SK-N-SH treated with all-trans-retinoic acid at 6 μM for 48 hours (cell line): Measurements from ENCODE around the gene SHANK3.

Experiments used
- ATAC-seq: fragments of 200-7000 bp; cut with Tn5 transposase; 3 replicates; pipeline ENCODE4 v1.9.1; 2020; ENCODE audit warnings: mild to moderate bottlenecking, moderate library complexity
- ARNTL ChIP-seq: fragments of 450-650 bp; formaldehyde crosslinking; IDR thresholded peaks from 2 replicates; pipeline ENCODE4 v1.5.0; 2020; ENCODE audit warnings: low read depth, mild to moderate bottlenecking, moderate library complexity, borderline replicate concordance
- ISL1 ChIP-seq: fragments of 250-450 bp; sonication (Bioruptor Pico); IDR thresholded peaks from 2 replicates; pipeline ENCODE4 v2.1.2; 2022; ENCODE audit warnings: mild to moderate bottlenecking, moderate library complexity
- OSR1 ChIP-seq: fragments of 250-450 bp; sonication (Bioruptor Pico); IDR thresholded peaks from 2 replicates; pipeline ENCODE4 v1.8.0; 2022; ENCODE audit warnings: moderate library complexity, mild to moderate bottlenecking, inconsistent platforms
- PPARA ChIP-seq: fragments of 250-450 bp; sonication (Bioruptor Pico); IDR thresholded peaks from 2 replicates; pipeline ENCODE4 v1.5.0; 2020; ENCODE audit warnings: mild to moderate bottlenecking, borderline replicate concordance
- RARB ChIP-seq: fragments of 250-450 bp; sonication (Bioruptor Pico); IDR thresholded peaks from 2 replicates; pipeline ENCODE4 v1.8.0; 2021; ENCODE audit warnings: mild to moderate bottlenecking, moderate library complexity
- TCF4 ChIP-seq: fragments of 250-450 bp; sonication (Bioruptor Pico); IDR thresholded peaks from 2 replicates; pipeline ENCODE4 v1.8.0; 2021; ENCODE audit warnings: mild to moderate bottlenecking, moderate library complexity, borderline replicate concordance
- TOX ChIP-seq: fragments of 250-450 bp; sonication (Bioruptor Pico); IDR thresholded peaks from 2 replicates; pipeline ENCODE4 v1.8.0; 2021; ENCODE audit warnings: mild to moderate bottlenecking, moderate library complexity, borderline replicate concordance
- ZFP3 ChIP-seq: fragments of 250-450 bp; sonication (Bioruptor Pico); IDR thresholded peaks from 2 replicates; pipeline ENCODE4 v1.5.0; 2020; ENCODE audit warnings: mild to moderate bottlenecking, moderate library complexity
- ZFP30 ChIP-seq: fragments of 450-650 bp; formaldehyde crosslinking; IDR thresholded peaks from 2 replicates; pipeline ENCODE4 v1.5.0; 2022; ENCODE audit warnings: mild to moderate bottlenecking, moderate library complexity
- ZNF565 ChIP-seq: fragments of 450-650 bp; formaldehyde crosslinking; conservative IDR thresholded peaks from 2 replicates; pipeline ENCODE4 v1.5.0; 2020; ENCODE audit warnings: low read depth, mild to moderate bottlenecking, moderate library complexity
- ZNF70 ChIP-seq: fragments of 450-650 bp; formaldehyde crosslinking; IDR thresholded peaks from 2 replicates; pipeline ENCODE4 v1.5.0; 2020; ENCODE audit warnings: mild to moderate bottlenecking, moderate library complexity
- ZNF8 ChIP-seq: fragments of 450-650 bp; formaldehyde crosslinking; IDR thresholded peaks from 2 replicates; pipeline ENCODE4 v1.5.0; 2020; ENCODE audit warnings: mild to moderate bottlenecking, moderate library complexity
- TF ChIP-seq, protein P1 (sequence below): fragments of 250-450 bp; sonication (Bioruptor Pico); IDR thresholded peaks from 2 replicates; pipeline ENCODE4 v1.5.1; 2020; ENCODE audit warnings: low read depth, mild to moderate bottlenecking, moderate library complexity
- TF ChIP-seq, protein P2 (sequence below): fragments of 250-450 bp; sonication (Bioruptor Pico); IDR thresholded peaks from 2 replicates; pipeline ENCODE4 v1.5.0; 2020; ENCODE audit warnings: mild to moderate bottlenecking, moderate library complexity
- TF ChIP-seq, protein P3 (sequence below): fragments of 250-450 bp; sonication (Bioruptor Pico); IDR thresholded peaks from 2 replicates; pipeline ENCODE4 v1.8.0; 2020; ENCODE audit warnings: mild to moderate bottlenecking, moderate library complexity, borderline replicate concordance
- TF ChIP-seq, protein P4 (sequence below): fragments of 250-450 bp; sonication (Bioruptor Pico); IDR thresholded peaks from 2 replicates; pipeline ENCODE4 v1.8.0; 2021; ENCODE audit warnings: low read depth, mild to moderate bottlenecking, moderate library complexity, borderline replicate concordance
- TF ChIP-seq, protein P5 (sequence below): fragments of 250-450 bp; sonication (Bioruptor Pico); IDR thresholded peaks from 2 replicates; pipeline ENCODE4 v1.5.1; 2021; ENCODE audit warnings: mild to moderate bottlenecking, moderate library complexity

SHANK3 gene

DNA sequence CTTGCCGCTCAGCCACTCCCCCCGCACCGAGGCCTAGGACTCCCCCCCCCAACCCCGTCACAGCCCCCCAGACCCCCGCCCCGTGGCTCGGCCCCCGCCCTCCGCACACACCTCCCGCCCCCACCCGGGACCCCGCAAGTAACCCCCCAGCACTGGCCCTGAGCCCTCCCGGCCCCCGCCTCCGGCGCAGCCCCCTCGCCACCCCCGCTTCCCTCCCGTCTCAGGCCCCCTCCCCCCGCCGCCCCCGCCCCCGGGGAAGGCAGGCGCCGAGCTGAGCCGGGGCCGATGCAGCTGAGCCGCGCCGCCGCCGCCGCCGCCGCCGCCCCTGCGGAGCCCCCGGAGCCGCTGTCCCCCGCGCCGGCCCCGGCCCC is 1.5 kb downstream of the SHANK3 start:
- no peak for ATAC-seq
- TF ChIP-seq ZNF565 (CRISPR knock-in tag) (no peak), TOX (CRISPR knock-in tag) (no peak), ARNTL (no peak), ZNF8 (CRISPR knock-in tag) (no peak), OSR1 (CRISPR knock-in tag) (no peak), ZFP3 (CRISPR knock-in tag) (no peak)
- TF ChIP-seq, protein P1, sequence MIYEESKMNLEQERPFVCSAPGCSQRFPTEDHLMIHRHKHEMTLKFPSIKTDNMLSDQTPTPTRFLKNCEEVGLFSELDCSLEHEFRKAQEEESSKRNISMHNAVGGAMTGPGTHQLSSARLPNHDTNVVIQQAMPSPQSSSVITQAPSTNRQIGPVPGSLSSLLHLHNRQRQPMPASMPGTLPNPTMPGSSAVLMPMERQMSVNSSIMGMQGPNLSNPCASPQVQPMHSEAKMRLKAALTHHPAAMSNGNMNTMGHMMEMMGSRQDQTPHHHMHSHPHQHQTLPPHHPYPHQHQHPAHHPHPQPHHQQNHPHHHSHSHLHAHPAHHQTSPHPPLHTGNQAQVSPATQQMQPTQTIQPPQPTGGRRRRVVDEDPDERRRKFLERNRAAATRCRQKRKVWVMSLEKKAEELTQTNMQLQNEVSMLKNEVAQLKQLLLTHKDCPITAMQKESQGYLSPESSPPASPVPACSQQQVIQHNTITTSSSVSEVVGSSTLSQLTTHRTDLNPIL (CRISPR knock-in tag): no peak

DNA sequence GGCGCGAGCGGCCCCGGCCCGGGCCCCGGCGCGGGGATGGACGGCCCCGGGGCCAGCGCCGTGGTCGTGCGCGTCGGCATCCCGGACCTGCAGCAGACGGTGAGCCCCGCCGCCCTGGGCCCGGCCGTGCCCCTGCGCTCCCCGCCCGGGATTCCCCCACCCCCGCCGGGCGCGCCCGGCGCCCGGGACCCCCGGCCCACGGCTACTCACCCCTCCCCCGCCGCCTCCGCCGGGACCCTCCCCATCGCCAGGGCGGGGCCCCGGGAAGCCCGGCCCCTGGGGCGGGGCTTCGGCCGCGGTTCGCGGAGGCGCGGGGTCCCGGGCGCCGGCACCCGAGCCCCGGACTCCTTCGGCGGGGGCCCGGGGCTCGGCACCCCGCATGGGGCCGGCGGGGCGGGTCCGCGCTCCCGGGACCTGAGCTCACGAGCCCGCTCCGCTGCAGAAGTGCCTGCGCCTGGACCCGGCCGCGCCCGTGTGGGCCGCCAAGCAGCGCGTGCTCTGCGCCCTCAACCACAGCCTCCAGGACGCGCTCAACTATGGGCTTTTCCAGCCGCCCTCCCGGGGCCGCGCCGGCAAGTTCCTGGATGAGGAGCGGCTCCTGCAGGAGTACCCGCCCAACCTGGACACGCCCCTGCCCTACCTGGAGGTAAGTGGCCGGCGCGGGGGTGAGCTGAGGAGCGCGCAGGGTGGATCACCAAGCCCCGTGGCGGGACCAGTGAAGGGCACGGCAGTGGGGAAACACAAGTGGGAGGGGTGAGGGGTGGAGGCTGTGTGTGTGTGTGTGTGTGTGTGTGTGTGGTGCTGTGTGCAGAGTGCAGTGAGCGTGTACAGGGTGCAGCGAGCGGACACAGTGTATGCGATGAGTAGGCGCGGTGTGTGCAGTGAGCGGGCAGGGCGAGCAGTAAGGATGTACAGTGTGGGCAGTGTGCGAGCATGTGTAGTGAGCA is 2.3 kb downstream of the SHANK3 start:
- peak; percentile 59 for ATAC-seq
- TF ChIP-seq ZNF8 (CRISPR knock-in tag): no peak
- TF ChIP-seq, protein P2, sequence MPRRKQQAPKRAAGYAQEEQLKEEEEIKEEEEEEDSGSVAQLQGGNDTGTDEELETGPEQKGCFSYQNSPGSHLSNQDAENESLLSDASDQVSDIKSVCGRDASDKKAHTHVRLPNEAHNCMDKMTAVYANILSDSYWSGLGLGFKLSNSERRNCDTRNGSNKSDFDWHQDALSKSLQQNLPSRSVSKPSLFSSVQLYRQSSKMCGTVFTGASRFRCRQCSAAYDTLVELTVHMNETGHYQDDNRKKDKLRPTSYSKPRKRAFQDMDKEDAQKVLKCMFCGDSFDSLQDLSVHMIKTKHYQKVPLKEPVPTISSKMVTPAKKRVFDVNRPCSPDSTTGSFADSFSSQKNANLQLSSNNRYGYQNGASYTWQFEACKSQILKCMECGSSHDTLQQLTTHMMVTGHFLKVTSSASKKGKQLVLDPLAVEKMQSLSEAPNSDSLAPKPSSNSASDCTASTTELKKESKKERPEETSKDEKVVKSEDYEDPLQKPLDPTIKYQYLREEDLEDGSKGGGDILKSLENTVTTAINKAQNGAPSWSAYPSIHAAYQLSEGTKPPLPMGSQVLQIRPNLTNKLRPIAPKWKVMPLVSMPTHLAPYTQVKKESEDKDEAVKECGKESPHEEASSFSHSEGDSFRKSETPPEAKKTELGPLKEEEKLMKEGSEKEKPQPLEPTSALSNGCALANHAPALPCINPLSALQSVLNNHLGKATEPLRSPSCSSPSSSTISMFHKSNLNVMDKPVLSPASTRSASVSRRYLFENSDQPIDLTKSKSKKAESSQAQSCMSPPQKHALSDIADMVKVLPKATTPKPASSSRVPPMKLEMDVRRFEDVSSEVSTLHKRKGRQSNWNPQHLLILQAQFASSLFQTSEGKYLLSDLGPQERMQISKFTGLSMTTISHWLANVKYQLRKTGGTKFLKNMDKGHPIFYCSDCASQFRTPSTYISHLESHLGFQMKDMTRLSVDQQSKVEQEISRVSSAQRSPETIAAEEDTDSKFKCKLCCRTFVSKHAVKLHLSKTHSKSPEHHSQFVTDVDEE (CRISPR knock-in tag): no peak
- TF ChIP-seq, protein P3, sequence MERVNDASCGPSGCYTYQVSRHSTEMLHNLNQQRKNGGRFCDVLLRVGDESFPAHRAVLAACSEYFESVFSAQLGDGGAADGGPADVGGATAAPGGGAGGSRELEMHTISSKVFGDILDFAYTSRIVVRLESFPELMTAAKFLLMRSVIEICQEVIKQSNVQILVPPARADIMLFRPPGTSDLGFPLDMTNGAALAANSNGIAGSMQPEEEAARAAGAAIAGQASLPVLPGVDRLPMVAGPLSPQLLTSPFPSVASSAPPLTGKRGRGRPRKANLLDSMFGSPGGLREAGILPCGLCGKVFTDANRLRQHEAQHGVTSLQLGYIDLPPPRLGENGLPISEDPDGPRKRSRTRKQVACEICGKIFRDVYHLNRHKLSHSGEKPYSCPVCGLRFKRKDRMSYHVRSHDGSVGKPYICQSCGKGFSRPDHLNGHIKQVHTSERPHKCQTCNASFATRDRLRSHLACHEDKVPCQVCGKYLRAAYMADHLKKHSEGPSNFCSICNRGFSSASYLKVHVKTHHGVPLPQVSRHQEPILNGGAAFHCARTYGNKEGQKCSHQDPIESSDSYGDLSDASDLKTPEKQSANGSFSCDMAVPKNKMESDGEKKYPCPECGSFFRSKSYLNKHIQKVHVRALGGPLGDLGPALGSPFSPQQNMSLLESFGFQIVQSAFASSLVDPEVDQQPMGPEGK (CRISPR knock-in tag): no peak
- no peak for TF ChIP-seq ZNF565 (CRISPR knock-in tag)
- no peak for TF ChIP-seq PPARA (CRISPR knock-in tag)

DNA sequence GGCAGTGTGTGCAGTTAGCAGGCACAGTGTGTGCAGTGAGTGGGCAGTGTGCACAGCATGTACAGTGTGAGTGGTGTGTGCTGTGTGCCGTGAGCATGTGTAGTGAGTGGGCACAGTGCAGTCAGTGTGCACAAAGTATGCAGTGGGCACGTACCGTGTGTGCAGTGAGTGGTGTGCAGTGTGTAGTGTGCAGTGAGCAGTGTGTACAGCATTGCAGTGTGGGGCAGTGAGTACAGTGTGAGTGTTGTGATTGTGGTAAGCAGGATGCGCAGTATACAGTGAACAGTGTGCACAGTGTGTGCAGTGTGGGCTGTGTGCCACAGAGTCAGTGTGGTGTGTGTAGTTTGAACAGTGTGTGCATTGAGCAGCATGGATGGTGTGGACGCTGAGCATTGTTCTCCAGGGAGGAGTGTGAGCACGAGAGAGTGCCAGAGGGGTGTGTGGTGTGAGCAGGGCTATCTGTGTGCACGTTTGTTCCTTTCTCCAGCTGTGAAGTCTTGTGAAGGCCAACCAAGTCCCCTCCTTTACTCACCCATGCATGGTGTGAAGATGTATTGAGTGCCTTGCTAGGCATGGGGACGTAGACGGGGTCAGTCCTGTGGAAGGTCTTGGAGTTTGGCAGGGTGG is 3.0 kb downstream of the SHANK3 start:
- TF ChIP-seq, protein P1 (CRISPR knock-in tag): no peak
- TF ChIP-seq RARB: no peak
- ATAC-seq: no peak; the same call in 1 of the 3 replicates

DNA sequence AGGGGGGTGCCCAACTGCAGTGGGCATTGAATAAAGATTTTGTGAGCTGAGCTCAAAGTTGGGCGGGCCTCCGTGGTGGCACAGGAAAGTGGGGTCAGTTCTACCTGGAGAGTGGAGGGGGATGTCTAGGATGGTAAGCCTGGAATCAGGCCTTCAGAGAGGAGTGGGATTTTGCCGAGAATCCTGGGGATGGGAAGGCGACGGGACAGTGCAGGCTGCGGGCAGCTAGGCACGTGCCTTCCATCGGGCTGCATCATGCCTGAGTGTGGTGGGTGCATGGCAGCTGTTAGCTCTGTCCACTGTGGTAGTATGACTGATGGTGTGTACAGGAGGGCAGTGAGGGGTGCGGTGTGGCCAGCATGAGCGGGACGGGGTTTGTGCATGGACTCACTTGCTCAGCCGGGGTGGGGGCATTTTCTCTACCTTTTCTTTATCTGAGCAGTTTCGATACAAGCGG is 3.6 kb downstream of the SHANK3 start:
- no peak for TF ChIP-seq ZNF70
- no peak for TF ChIP-seq TOX (CRISPR knock-in tag)
- no peak for TF ChIP-seq ISL1
- TF ChIP-seq, protein P1 (CRISPR knock-in tag): no peak
- no peak for TF ChIP-seq ZNF565 (CRISPR knock-in tag)
- TF ChIP-seq OSR1 (CRISPR knock-in tag): no peak
- TF ChIP-seq, protein P4, sequence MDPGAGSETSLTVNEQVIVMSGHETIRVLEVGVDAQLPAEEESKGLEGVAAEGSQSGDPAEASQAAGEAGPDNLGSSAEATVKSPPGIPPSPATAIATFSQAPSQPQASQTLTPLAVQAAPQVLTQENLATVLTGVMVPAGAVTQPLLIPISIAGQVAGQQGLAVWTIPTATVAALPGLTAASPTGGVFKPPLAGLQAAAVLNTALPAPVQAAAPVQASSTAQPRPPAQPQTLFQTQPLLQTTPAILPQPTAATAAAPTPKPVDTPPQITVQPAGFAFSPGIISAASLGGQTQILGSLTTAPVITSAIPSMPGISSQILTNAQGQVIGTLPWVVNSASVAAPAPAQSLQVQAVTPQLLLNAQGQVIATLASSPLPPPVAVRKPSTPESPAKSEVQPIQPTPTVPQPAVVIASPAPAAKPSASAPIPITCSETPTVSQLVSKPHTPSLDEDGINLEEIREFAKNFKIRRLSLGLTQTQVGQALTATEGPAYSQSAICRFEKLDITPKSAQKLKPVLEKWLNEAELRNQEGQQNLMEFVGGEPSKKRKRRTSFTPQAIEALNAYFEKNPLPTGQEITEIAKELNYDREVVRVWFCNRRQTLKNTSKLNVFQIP (CRISPR knock-in tag): no peak
- TF ChIP-seq ZFP3 (CRISPR knock-in tag): no peak
- TF ChIP-seq, protein P5, sequence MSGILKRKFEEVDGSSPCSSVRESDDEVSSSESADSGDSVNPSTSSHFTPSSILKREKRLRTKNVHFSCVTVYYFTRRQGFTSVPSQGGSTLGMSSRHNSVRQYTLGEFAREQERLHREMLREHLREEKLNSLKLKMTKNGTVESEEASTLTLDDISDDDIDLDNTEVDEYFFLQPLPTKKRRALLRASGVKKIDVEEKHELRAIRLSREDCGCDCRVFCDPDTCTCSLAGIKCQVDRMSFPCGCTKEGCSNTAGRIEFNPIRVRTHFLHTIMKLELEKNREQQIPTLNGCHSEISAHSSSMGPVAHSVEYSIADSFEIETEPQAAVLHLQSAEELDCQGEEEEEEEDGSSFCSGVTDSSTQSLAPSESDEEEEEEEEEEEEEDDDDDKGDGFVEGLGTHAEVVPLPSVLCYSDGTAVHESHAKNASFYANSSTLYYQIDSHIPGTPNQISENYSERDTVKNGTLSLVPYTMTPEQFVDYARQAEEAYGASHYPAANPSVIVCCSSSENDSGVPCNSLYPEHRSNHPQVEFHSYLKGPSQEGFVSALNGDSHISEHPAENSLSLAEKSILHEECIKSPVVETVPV (CRISPR knock-in tag): no peak
- no peak for TF ChIP-seq TCF4
- TF ChIP-seq PPARA (CRISPR knock-in tag): no peak
- no peak for TF ChIP-seq ZFP30
- TF ChIP-seq, protein P2 (CRISPR knock-in tag): no peak
- ATAC-seq: no peak
